ENCODE results near the gene NTMT2. TPM values are rescaled to one million over a fixed set of nuclear protein-coding genes. Genes with fewer than 3 reads are reported as not detected.

NTMT2 gene
- total RNA-seq, 1 experiment from 2014 or later = not detected

DNA sequence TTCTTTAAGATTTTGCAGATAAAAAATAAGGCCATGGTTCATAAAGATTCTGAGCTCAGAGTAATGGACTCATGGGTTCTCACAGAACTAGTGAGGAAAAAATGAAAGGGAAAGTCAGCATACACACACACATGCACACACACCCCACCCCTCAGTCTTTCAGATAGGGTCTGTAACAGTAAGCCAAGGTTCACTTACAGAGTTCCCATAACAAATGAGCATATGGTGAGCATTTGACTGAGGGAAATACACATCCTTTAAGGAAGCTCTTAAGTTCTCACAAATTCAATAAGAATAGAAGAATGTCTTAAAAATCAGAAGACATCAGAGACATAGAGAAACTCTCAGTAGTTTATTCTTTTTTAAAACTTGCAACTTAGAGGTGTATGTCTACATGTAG is 57.9 kb downstream of the NTMT2 start:
- Histone ChIP-seq H3K9me3 (ENCODE audit: control insufficient read depth, insufficient read depth, low read depth, low read length) (no peaks in the 10 kb centered on the region), H3K4me1 (ENCODE audit: control insufficient read depth, insufficient read depth, low read length) (no peaks in the 10 kb centered on the region), H3K27ac (ENCODE audit: low read length) (no peak overlapping the region), H3K4me3 (ENCODE audit: low read depth in 2 of 2, low read length in 2 of 2) (no peak overlapping the region), H3K36me3 (ENCODE audit: control insufficient read depth, insufficient read depth, low read length) (no peaks in the 10 kb centered on the region), H3K27me3 (ENCODE audit: control insufficient read depth, insufficient read depth, low read length) (no peaks in the 10 kb centered on the region)
- ChIA-PET CTCF (no interaction called here), POLR2A (no interaction called here)
- in situ Hi-C loops (cut with HindIII; ENCODE audit: low pct_unique_long_range_greater_than_20kb, low sequenced_read_pairs) (no loop called here), intact Hi-C loops (cut with micrococcal nuclease; ENCODE audit: unreplicated experiment) (no loop called here)
- no TSS peak for BruUV-seq (replicated peaks)
- TF ChIP-seq TCF7L2 (IDR thresholded peaks at IDR 0.05; ENCODE audit: low read depth, low read length) (no peak), POLR2AphosphoS5 (IDR thresholded peaks at IDR 0.05; ENCODE audit: low read depth, low read length) (no peak), SIN3A (IDR thresholded peaks at IDR 0.05; ENCODE audit: borderline replicate concordance, insufficient read depth, low read depth, low read length) (no peak), REST (IDR thresholded peaks at IDR 0.05; ENCODE audit: insufficient read depth in 1 of 2, low read depth in 2 of 2, low read length in 1 of 2) (no peak)
- TF ChIP-seq, protein P1, sequence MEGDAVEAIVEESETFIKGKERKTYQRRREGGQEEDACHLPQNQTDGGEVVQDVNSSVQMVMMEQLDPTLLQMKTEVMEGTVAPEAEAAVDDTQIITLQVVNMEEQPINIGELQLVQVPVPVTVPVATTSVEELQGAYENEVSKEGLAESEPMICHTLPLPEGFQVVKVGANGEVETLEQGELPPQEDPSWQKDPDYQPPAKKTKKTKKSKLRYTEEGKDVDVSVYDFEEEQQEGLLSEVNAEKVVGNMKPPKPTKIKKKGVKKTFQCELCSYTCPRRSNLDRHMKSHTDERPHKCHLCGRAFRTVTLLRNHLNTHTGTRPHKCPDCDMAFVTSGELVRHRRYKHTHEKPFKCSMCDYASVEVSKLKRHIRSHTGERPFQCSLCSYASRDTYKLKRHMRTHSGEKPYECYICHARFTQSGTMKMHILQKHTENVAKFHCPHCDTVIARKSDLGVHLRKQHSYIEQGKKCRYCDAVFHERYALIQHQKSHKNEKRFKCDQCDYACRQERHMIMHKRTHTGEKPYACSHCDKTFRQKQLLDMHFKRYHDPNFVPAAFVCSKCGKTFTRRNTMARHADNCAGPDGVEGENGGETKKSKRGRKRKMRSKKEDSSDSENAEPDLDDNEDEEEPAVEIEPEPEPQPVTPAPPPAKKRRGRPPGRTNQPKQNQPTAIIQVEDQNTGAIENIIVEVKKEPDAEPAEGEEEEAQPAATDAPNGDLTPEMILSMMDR (IDR thresholded peaks at IDR 0.05) = no peak
- ATAC-seq (no peak), DNase-seq (ENCODE audit: low read depth, low spot score) (no peak)

DNA sequence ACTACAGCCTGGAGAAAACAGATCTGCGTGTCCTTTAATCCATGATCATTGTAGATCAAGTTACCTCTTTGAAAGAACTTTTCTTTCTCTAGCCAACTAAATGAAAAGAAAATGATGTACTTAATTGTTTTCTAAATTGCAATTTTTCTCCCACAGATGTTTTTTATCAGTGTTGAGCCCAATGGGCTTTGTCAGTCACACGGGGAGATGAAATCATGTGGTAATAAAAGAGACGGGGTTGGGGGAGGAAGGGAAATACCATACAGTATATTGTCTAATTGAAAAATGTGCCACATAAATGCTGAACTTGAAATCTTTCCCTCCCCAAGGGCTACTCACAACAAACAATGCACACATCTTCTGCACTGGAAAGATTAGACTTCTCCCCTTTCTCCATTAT is 58.4 kb downstream of the NTMT2 start:
- Histone ChIP-seq H3K4me1 (ENCODE audit: control insufficient read depth, insufficient read depth, low read length) (no peaks in the 10 kb centered on the region), H3K36me3 (ENCODE audit: control insufficient read depth, insufficient read depth, low read length) (no peaks in the 10 kb centered on the region), H3K27ac (ENCODE audit: low read length) (no peak overlapping the region), H3K27me3 (ENCODE audit: control insufficient read depth, insufficient read depth, low read length) (no peaks in the 10 kb centered on the region), H3K9me3 (ENCODE audit: control insufficient read depth, insufficient read depth, low read depth, low read length) (no peaks in the 10 kb centered on the region), H3K4me3 (ENCODE audit: low read depth in 2 of 2, low read length in 2 of 2) (no peak overlapping the region)
- intact Hi-C loops (cut with micrococcal nuclease; ENCODE audit: unreplicated experiment) = no loop called here
- no peak for TF ChIP-seq SIN3A (IDR thresholded peaks at IDR 0.05; ENCODE audit: borderline replicate concordance, insufficient read depth, low read depth, low read length)
- TF ChIP-seq, protein P1 (IDR thresholded peaks at IDR 0.05) = no peak
- TF ChIP-seq POLR2AphosphoS5 (IDR thresholded peaks at IDR 0.05; ENCODE audit: low read depth, low read length) = no peak
- no peak for TF ChIP-seq REST (IDR thresholded peaks at IDR 0.05; ENCODE audit: insufficient read depth in 1 of 2, low read depth in 2 of 2, low read length in 1 of 2)
- TF ChIP-seq TCF7L2 (IDR thresholded peaks at IDR 0.05; ENCODE audit: low read depth, low read length) = no peak
- BruUV-seq (replicated peaks) = no TSS peak
- ChIA-PET CTCF (no interaction called here), POLR2A (no interaction called here)
- no peak for DNase-seq (ENCODE audit: low read depth, low spot score)
- in situ Hi-C loops (cut with HindIII; ENCODE audit: low pct_unique_long_range_greater_than_20kb, low sequenced_read_pairs) = no loop called here
- ATAC-seq = no peak

All from Panc1 (cell line).